HepG2 (cell line): Measurements from ENCODE around the gene MTX1. TPM values are rescaled to one million over a fixed set of nuclear protein-coding genes. Genes with fewer than 3 reads are reported as not detected.
A peak's percentile ranks its signal among the peaks of the same experiment; 100 is the strongest.

Experiments
- ARNT2 ChIP-seq: sonication (generic); formaldehyde crosslinking; IDR thresholded peaks from 2 replicates; pipeline ENCODE4 v1.8.0; 2022; ENCODE audit warnings: mild to moderate bottlenecking, low read depth, missing genetic modification reagents, moderate library complexity
- BRD4 ChIP-seq: sonication (generic); formaldehyde crosslinking; IDR thresholded peaks from 2 replicates; pipeline ENCODE4 v1.4.0; 2020; ENCODE audit warnings: missing genetic modification reagents
- EEA1 ChIP-seq: sonication (generic); formaldehyde crosslinking; IDR thresholded peaks from 2 replicates; pipeline ENCODE4 v1.5.1; 2020; ENCODE audit warnings: mild to moderate bottlenecking, missing genetic modification reagents, borderline replicate concordance
- GTF3A ChIP-seq: sonication (generic); formaldehyde crosslinking; conservative IDR thresholded peaks from 2 replicates; pipeline ENCODE4 v1.4.0; 2020; ENCODE audit warnings: mild to moderate bottlenecking, missing genetic modification reagents
- HNRNPK ChIP-seq: fragments of 200-400 bp; formaldehyde crosslinking; IDR thresholded peaks from 2 replicates; pipeline ENCODE4 v1.6.1; 2018; ENCODE audit warnings: low read length, low read depth, moderate library complexity, mild to moderate bottlenecking; ENCODE audit not compliant: poor library complexity, severe bottlenecking
- HNRNPLL ChIP-seq: fragments of 200-400 bp; formaldehyde crosslinking; IDR thresholded peaks from 2 replicates; pipeline ENCODE4 v1.6.1; 2017; ENCODE audit warnings: mild to moderate bottlenecking, low read depth, low read length; ENCODE audit not compliant: poor library complexity, severe bottlenecking
- ISX ChIP-seq: sonication (generic); formaldehyde crosslinking; conservative IDR thresholded peaks from 2 replicates; pipeline ENCODE4 v1.5.0; 2020; ENCODE audit warnings: missing genetic modification reagents
- LBX2 ChIP-seq: sonication (generic); formaldehyde crosslinking; IDR thresholded peaks from 2 replicates; pipeline ENCODE4 v1.5.0; 2020; ENCODE audit warnings: missing genetic modification reagents, mild to moderate bottlenecking, borderline replicate concordance
- MXD3 ChIP-seq: IDR thresholded peaks from 2 replicates; pipeline ENCODE4 v1.6.1; 2016; ENCODE audit warnings: mild to moderate bottlenecking, missing biosample characterization, missing genetic modification reagents
- NR2C2 ChIP-seq: sonication (generic); formaldehyde crosslinking; IDR thresholded peaks from 2 replicates; pipeline ENCODE4 v1.4.0; 2020; ENCODE audit warnings: missing genetic modification reagents, mild to moderate bottlenecking, moderate library complexity, borderline replicate concordance
- PPARG ChIP-seq: conservative IDR thresholded peaks from 2 replicates; pipeline ENCODE4 v1.6.1; 2016; ENCODE audit warnings: missing biosample characterization, missing genetic modification reagents
- SIN3B ChIP-seq: fragments of 150-350 bp; IDR thresholded peaks from 2 replicates; pipeline ENCODE4 v1.6.1; 2014; ENCODE audit warnings: low read length
- SP140L ChIP-seq: sonication (generic); formaldehyde crosslinking; IDR thresholded peaks from 2 replicates; pipeline ENCODE4 v1.4.0; 2020; ENCODE audit warnings: missing genetic modification reagents, borderline replicate concordance
- TCF7L2 ChIP-seq: IDR thresholded peaks from 2 replicates; pipeline ENCODE4 v1.6.1; 2011; ENCODE audit warnings: mild to moderate bottlenecking, low read depth, low read length, moderate library complexity
- THAP11 ChIP-seq: IDR thresholded peaks from 2 replicates; pipeline ENCODE4 v1.6.1; 2016; ENCODE audit warnings: missing biosample characterization, missing genetic modification reagents
- ZNF275 ChIP-seq: sonication (generic); formaldehyde crosslinking; IDR thresholded peaks from 2 replicates; pipeline ENCODE4 v1.8.0; 2022; ENCODE audit warnings: missing genetic modification reagents, mild to moderate bottlenecking, inconsistent platforms, borderline replicate concordance
- ZNF276 ChIP-seq: sonication (generic); formaldehyde crosslinking; IDR thresholded peaks from 2 replicates; pipeline ENCODE4 v1.4.0; 2020; ENCODE audit warnings: mild to moderate bottlenecking, low read depth, missing genetic modification reagents
- ZNF646 ChIP-seq: sonication (generic); formaldehyde crosslinking; IDR thresholded peaks from 2 replicates; pipeline ENCODE4 v1.9.0; 2021; ENCODE audit warnings: mild to moderate bottlenecking, missing genetic modification reagents
- polyA plus RNA-seq, 8 experiments: library from polyadenylated mRNA; depleted of rRNA in 3 of 8; stranded (reverse) in 7 of 8; unstranded in 1 of 8; fragments of >200 nt; fragmentation: Illumina TruSeq in 4 of 8; extraction: Trizol in 4 of 8; gene quantifications; 2 replicates each; pipeline versions ENCODE4 v1.2.1 to v1.2.3, GENCODE V29; 2011 to 2016; ENCODE audit warnings: low read depth in 4 of 8, missing spikeins in 1 of 8, mixed read lengths in 1 of 8; ENCODE audit not compliant: insufficient read depth in 1 of 8
- total RNA-seq, 5 experiments: library from RNA; depleted of rRNA; stranded (reverse); fragments of >200 nt; fragmentation: Illumina TruSeq; extraction: Trizol; gene quantifications; 2 replicates each; pipeline ENCODE4 v1.2.3, GENCODE V29; 2016; ENCODE audit warnings: low read depth in 1 of 5

MTX1 gene
- total and polyA plus RNA-seq, 2 of the 13 experiments (the other 11 are each of a cell fraction or from before 2014, with no cell fraction given): 64.5 to 72.6 TPM

- TF ChIP-seq SP140L (CRISPR knock-in tag) (no peak), THAP11 (CRISPR knock-in tag) (peak; percentile 71; the same call in 1 of the 2 replicates), ZNF276 (CRISPR knock-in tag) (0 out of 2 replicates have a peak, but pooled peaks have one; percentile 13), PPARG (CRISPR knock-in tag) (no peak), NR2C2 (CRISPR knock-in tag) (peak; percentile 99), HNRNPK (peak; percentile 77), HNRNPLL (peak; percentile 47), GTF3A (CRISPR knock-in tag) (no peak), SIN3B (peak; percentile 79), ARNT2 (CRISPR knock-in tag) (no peak), TCF7L2 (no peak), EEA1 (CRISPR knock-in tag) (no peak), ZNF646 (CRISPR knock-in tag) (peak; percentile 63; the same call in 1 of the 2 replicates), ZNF275 (CRISPR knock-in tag) (0 out of 2 replicates have a peak, but pooled peaks have one; percentile 21), ISX (0 out of 2 replicates have a peak, but pooled peaks have one; percentile 34), MXD3 (CRISPR knock-in tag) (no peak; the same call in 1 of the 2 replicates), BRD4 (no peak), LBX2 (CRISPR knock-in tag) (peak; percentile 60; the same call in 1 of the 2 replicates)
Measured at GRCh38 chr1:155208541-155209311, at the start of gene MTX1 (continued).
